Panc1 (cell line): ENCODE results near the gene CDKN2B-AS1. TPM values are rescaled to one million over a fixed set of nuclear protein-coding genes. Genes with fewer than 3 reads are reported as not detected.

Experiments
- ATAC-seq: fragments of 200-7000 bp; cut with Tn5 transposase; 2 replicates; pipeline ENCODE4 v1.9.1; 2020; ENCODE audit warnings: mild to moderate bottlenecking, moderate library complexity
- BruUV-seq: library from RNA; stranded (reverse); fragments of 400-500 nt; replicated peaks from 2 replicates; lab custom pipeline; 2021; lab: Mats Ljungman, UMichigan
- CTCF ChIA-PET: fragments of 300-600 bp; sonication (Branson Sonifier 250); formaldehyde crosslinking; loops from one replicate; lab custom pipeline; 2022; ENCODE audit warnings: antibody characterized with exemption; lab: Charles Lee
- POLR2A ChIA-PET: fragments of 300-600 bp; sonication (Branson Sonifier 250); formaldehyde crosslinking; loops from one replicate; lab custom pipeline; 2022; ENCODE audit warnings: antibody characterized with exemption; lab: Charles Lee
- DNase-seq: peaks from one replicate; pipeline ENCODE4 v3.0.0-alpha.2; 2010; ENCODE audit warnings: low read depth, low spot score
- H3K27ac ChIP-seq: 2 replicates; pipeline ENCODE4 v1.5.1; 2011; ENCODE audit warnings: mild to moderate bottlenecking, low read length, inconsistent platforms
- H3K27me3 ChIP-seq: fragments of 200-500 bp; sonication (Bioruptor generic); 2 replicates; pipeline ENCODE4 v1.6.0; 2014; ENCODE audit warnings: low read length, inconsistent platforms; ENCODE audit not compliant: control insufficient read depth, insufficient read depth
- H3K36me3 ChIP-seq: fragments of 200-500 bp; sonication (Bioruptor generic); 2 replicates; pipeline ENCODE4 v1.5.1; 2014; ENCODE audit warnings: inconsistent platforms, mild to moderate bottlenecking, low read length, moderate library complexity; ENCODE audit not compliant: control insufficient read depth, insufficient read depth
- H3K4me1 ChIP-seq: 2 replicates; pipeline ENCODE4 v1.5.1; 2011; ENCODE audit warnings: inconsistent platforms, mild to moderate bottlenecking, low read length, moderate library complexity; ENCODE audit not compliant: control insufficient read depth, insufficient read depth
- H3K4me3 ChIP-seq, 2 experiments: 2 replicates each; pipeline ENCODE4 v1.5.1; 2011 to 2012; ENCODE audit warnings: low read depth in 2 of 2, low read length in 2 of 2, mild to moderate bottlenecking in 2 of 2, inconsistent platforms in 1 of 2, moderate library complexity in 1 of 2
- H3K9me3 ChIP-seq: fragments of 200-500 bp; sonication (Bioruptor generic); 2 replicates; pipeline ENCODE4 v1.5.1; 2014; ENCODE audit warnings: low read depth, mild to moderate bottlenecking, inconsistent platforms, low read length, moderate library complexity; ENCODE audit not compliant: control insufficient read depth, insufficient read depth
- CTCF ChIP-seq: fragments of 450-650 bp; IDR thresholded peaks from 2 replicates; pipeline ENCODE4 v1.5.1; 2017; ENCODE audit warnings: mild to moderate bottlenecking
- POLR2AphosphoS5 ChIP-seq: IDR thresholded peaks from 2 replicates; pipeline ENCODE4 v1.6.1; 2012; ENCODE audit warnings: mild to moderate bottlenecking, low read depth, low read length, moderate library complexity
- SIN3A ChIP-seq: IDR thresholded peaks from 2 replicates; pipeline ENCODE4 v1.6.1; 2012; ENCODE audit warnings: low read depth, mild to moderate bottlenecking, low read length, moderate library complexity, borderline replicate concordance; ENCODE audit not compliant: insufficient read depth
- TCF7L2 ChIP-seq: IDR thresholded peaks from 2 replicates; pipeline ENCODE4 v1.6.1; 2011; ENCODE audit warnings: mild to moderate bottlenecking, low read depth, low read length, inconsistent platforms
- in situ Hi-C: cut with HindIII; loops from 2 replicates; pipeline ENCODE4 v1.10.0; 2016; ENCODE audit warnings: low sequenced_read_pairs, low pct_unique_long_range_greater_than_20kb
- intact Hi-C: fragments of 100-400 bp; cut with micrococcal nuclease; formaldehyde crosslinking; loops from one replicate; pipeline ENCODE4 v1.10.0; 2022; ENCODE audit not compliant: unreplicated experiment
- total RNA-seq: library from RNA; stranded (reverse); gene quantifications from one replicate; pipeline ENCODE4 v1.2.1, GENCODE V29; 2021; ENCODE audit not compliant: unreplicated experiment
- TF ChIP-seq, protein P1 (sequence below), 2 experiments: IDR thresholded peaks; 2 replicates each; pipeline ENCODE4 v1.6.1; 2011 to 2012; ENCODE audit warnings: low read depth in 2 of 2, control low read depth in 1 of 2, low read length in 1 of 2, mild to moderate bottlenecking in 1 of 2, moderate library complexity in 1 of 2; ENCODE audit not compliant: insufficient read depth in 1 of 2

CDKN2B-AS1 gene
- total RNA-seq, 1 experiment from 2014 or later = not detected

- Histone ChIP-seq H3K9me3 (no peaks in the 10 kb centered on the region), H3K36me3 (no peaks in the 10 kb centered on the region), H3K27ac (no peak overlapping the region), H3K4me3 (no peak overlapping the region), H3K27me3 (no peaks in the 10 kb centered on the region), H3K4me1 (no peaks in the 10 kb centered on the region)
- intact Hi-C loops (no loop called here), in situ Hi-C loops (no loop called here)
- DNase-seq (no peak), ATAC-seq (no peak)
- BruUV-seq = no TSS peak
- TF ChIP-seq POLR2AphosphoS5 (no peak), SIN3A (no peak), TCF7L2 (no peak), CTCF (no peak)
- TF ChIP-seq, protein P1, sequence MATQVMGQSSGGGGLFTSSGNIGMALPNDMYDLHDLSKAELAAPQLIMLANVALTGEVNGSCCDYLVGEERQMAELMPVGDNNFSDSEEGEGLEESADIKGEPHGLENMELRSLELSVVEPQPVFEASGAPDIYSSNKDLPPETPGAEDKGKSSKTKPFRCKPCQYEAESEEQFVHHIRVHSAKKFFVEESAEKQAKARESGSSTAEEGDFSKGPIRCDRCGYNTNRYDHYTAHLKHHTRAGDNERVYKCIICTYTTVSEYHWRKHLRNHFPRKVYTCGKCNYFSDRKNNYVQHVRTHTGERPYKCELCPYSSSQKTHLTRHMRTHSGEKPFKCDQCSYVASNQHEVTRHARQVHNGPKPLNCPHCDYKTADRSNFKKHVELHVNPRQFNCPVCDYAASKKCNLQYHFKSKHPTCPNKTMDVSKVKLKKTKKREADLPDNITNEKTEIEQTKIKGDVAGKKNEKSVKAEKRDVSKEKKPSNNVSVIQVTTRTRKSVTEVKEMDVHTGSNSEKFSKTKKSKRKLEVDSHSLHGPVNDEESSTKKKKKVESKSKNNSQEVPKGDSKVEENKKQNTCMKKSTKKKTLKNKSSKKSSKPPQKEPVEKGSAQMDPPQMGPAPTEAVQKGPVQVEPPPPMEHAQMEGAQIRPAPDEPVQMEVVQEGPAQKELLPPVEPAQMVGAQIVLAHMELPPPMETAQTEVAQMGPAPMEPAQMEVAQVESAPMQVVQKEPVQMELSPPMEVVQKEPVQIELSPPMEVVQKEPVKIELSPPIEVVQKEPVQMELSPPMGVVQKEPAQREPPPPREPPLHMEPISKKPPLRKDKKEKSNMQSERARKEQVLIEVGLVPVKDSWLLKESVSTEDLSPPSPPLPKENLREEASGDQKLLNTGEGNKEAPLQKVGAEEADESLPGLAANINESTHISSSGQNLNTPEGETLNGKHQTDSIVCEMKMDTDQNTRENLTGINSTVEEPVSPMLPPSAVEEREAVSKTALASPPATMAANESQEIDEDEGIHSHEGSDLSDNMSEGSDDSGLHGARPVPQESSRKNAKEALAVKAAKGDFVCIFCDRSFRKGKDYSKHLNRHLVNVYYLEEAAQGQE (IDR thresholded peaks at IDR 0.05; ENCODE audit: insufficient read depth in 1 of 2, low read depth in 2 of 2, low read length in 1 of 2) = no peak
- CTCF ChIA-PET = no interaction called here
- POLR2A ChIA-PET = no interaction called here
These were observed 137.2 kb downstream of the CDKN2B-AS1 start for GRCh38 chr9:22131817-22132216.

DNA sequence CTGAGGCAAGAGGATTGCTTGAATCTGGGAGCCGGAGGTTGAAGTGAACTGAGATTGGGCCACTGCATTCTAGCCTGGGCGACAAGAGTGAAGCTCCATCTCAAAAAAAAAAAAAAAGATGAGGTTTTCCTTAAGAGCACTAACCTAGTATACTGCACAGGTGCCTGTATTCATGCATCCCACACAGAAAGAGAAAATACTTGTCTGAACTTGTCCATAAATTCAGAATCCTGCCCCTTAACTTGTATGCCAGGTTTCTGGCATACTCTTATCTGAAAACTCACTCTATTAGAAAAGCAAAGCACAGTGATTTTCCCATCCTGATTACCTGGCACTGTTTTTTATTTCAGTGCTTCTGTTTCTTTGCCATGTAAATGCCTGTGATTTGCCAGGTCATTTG is 139.8 kb downstream of the CDKN2B-AS1 start:
- no peaks in the 10 kb centered on the region for H3K9me3 ChIP-seq
- CTCF ChIA-PET = no interaction called here
- no peaks in the 10 kb centered on the region for H3K4me1 ChIP-seq
- no peak for DNase-seq
- H3K27me3 ChIP-seq = no peaks in the 10 kb centered on the region
- in situ Hi-C loops (no loop called here), intact Hi-C loops (no loop called here)
- POLR2A ChIA-PET = no interaction called here
- no peak for ATAC-seq
- H3K4me3 ChIP-seq = no peak overlapping the region
- no peak overlapping the region for H3K27ac ChIP-seq
- no peak for TF ChIP-seq CTCF
- TF ChIP-seq, protein P1 (IDR thresholded peaks at IDR 0.05; ENCODE audit: insufficient read depth in 1 of 2, low read depth in 2 of 2, low read length in 1 of 2) = no peak
- no peak for TF ChIP-seq TCF7L2
- TF ChIP-seq SIN3A = no peak
- no peak for TF ChIP-seq POLR2AphosphoS5
- no TSS peak for BruUV-seq
- H3K36me3 ChIP-seq = no peaks in the 10 kb centered on the region
